Body of pancreas (tissue), 4 donors: ENCODE data around the gene GPER1. TPM values are rescaled to one million over a fixed set of nuclear protein-coding genes. Genes with fewer than 3 reads are reported as not detected.

ENCODE experiments used
- ATAC-seq: fragments of 150-250 bp; one replicate; pipeline ENCODE4 v1.9.1; 2016
- DNase-seq, 4 donors: peaks; one replicate each; pipeline ENCODE4 v3.0.0-alpha.2; 2019
- H3K27ac ChIP-seq, 4 donors: fragments of 200-600 bp; sonication (generic); 1 replicate in 3 of 4; 2 replicates in 1 of 4; pipeline versions ENCODE4 v1.5.1 to v1.6.1; 2016 to 2019; ENCODE audit warnings: mild to moderate bottlenecking in 1 of 4, mixed read lengths in 1 of 4, moderate library complexity in 1 of 4
- H3K27me3 ChIP-seq, 2 donors: fragments of 200-600 bp; sonication (generic); one replicate each; pipeline ENCODE4 v1.6.0; 2016; ENCODE audit warnings: mild to moderate bottlenecking in 1 of 2
- H3K36me3 ChIP-seq, 2 donors: fragments of 200-600 bp; sonication (generic); replicated peaks in 1 of 2; 2 replicates each; pipeline ENCODE4 v1.5.1; 2016; ENCODE audit warnings: low read depth in 2 of 2; ENCODE audit not compliant: insufficient read depth in 1 of 2
- H3K4me1 ChIP-seq: fragments of 200-600 bp; sonication (generic); one replicate; pipeline ENCODE4 v1.6.0; 2016
- H3K4me3 ChIP-seq, 2 donors: fragments of 200-600 bp; sonication (generic); 1 replicate in 1 of 2; 2 replicates in 1 of 2; pipeline ENCODE4 v1.5.1; 2016 to 2019
- H3K9me3 ChIP-seq, 3 donors: fragments of 200-600 bp; sonication (generic); 1 replicate in 2 of 3; 2 replicates in 1 of 3; pipeline ENCODE4 v1.5.1; 2016
- POLR2A ChIP-seq, 3 donors: fragments of 450-650 bp; IDR thresholded peaks; one replicate each; pipeline ENCODE4 v1.6.1; 2016; ENCODE audit warnings: antibody characterized with exemption in 3 of 3, mild to moderate bottlenecking in 2 of 3
- WGBS, 2 donors: methylation state at CpG; one replicate each; pipeline ENCODE4 v1.1.5; 2017; 5-methylcytosine and 5-hydroxymethylcytosine counted together
- intact Hi-C: fragments of 100-400 bp; cut with DNase I; formaldehyde crosslinking; loops from one replicate; pipeline ENCODE4 v1.15.1; 2023
- total RNA-seq, 2 donors: library from RNA; depleted of rRNA; stranded (reverse); fragments of >200 nt; gene quantifications; one replicate each; pipeline ENCODE4 v1.1.0, GENCODE V29; 2016
- TF ChIP-seq, protein P1 (sequence below), 7 experiments: fragments of 450-650 bp in 4 of 7; fragments of 200-600 bp in 3 of 7; sonication (generic) in 3 of 7; IDR thresholded peaks; one replicate each; pipeline ENCODE4 v1.5.1; 2016 to 2019; ENCODE audit warnings: antibody characterized with exemption in 7 of 7

Gene GPER1
- total RNA-seq, 2 donors from 2014 or later: 1.0 TPM; not detected in 1

GRCh38 chr7:1105189-1105588 is 17.3 kb downstream of the GPER1 start:
- no peaks in the 10 kb centered on the region for H3K36me3 ChIP-seq
- ATAC-seq (no peak), DNase-seq (no peak)
- H3K9me3 ChIP-seq: no peaks in the 10 kb centered on the region
- no peaks in the 10 kb centered on the region for H3K27me3 ChIP-seq
- intact Hi-C loops: no loop called here
- 91 to 92% methylated on average over 11 of the region's 11 CpGs for WGBS, 2 donors
- TF ChIP-seq, protein P1, sequence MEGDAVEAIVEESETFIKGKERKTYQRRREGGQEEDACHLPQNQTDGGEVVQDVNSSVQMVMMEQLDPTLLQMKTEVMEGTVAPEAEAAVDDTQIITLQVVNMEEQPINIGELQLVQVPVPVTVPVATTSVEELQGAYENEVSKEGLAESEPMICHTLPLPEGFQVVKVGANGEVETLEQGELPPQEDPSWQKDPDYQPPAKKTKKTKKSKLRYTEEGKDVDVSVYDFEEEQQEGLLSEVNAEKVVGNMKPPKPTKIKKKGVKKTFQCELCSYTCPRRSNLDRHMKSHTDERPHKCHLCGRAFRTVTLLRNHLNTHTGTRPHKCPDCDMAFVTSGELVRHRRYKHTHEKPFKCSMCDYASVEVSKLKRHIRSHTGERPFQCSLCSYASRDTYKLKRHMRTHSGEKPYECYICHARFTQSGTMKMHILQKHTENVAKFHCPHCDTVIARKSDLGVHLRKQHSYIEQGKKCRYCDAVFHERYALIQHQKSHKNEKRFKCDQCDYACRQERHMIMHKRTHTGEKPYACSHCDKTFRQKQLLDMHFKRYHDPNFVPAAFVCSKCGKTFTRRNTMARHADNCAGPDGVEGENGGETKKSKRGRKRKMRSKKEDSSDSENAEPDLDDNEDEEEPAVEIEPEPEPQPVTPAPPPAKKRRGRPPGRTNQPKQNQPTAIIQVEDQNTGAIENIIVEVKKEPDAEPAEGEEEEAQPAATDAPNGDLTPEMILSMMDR (IDR thresholded peaks at IDR 0.05): no peak
- no peak for TF ChIP-seq POLR2A (IDR thresholded peaks at IDR 0.05)
- H3K27ac ChIP-seq: no peak overlapping the region
- H3K4me1 ChIP-seq: peaks cover 26% of the 10 kb centered on the region
- H3K4me3 ChIP-seq: no peak overlapping the region

GRCh38 chr7:1106063-1106792 is 18.3 kb downstream of the GPER1 start:
- intact Hi-C loops: no loop called here
- Histone ChIP-seq H3K36me3 (no peaks in the 10 kb centered on the region), H3K27ac (no peak overlapping the region), H3K4me1 (peaks cover 25% of the 10 kb centered on the region), H3K4me3 (no peak overlapping the region), H3K27me3 (no peaks in the 10 kb centered on the region), H3K9me3 (no peaks in the 10 kb centered on the region)
- 84 to 92% methylated on average over 24 to 26 of the region's 27 CpGs for WGBS, 2 donors
- DNase-seq (no peak), ATAC-seq (no peak)
- TF ChIP-seq, protein P1 (IDR thresholded peaks at IDR 0.05): no peak
- TF ChIP-seq POLR2A (IDR thresholded peaks at IDR 0.05): no peak

- intact Hi-C loops: no loop called here
- H3K36me3 ChIP-seq: no peaks in the 10 kb centered on the region
- no peak overlapping the region for H3K4me3 ChIP-seq
- peaks cover 18% of the 10 kb centered on the region for H3K4me1 ChIP-seq
- no peaks in the 10 kb centered on the region for H3K9me3 ChIP-seq
- H3K27me3 ChIP-seq: no peaks in the 10 kb centered on the region
- no peak overlapping the region for H3K27ac ChIP-seq
- TF ChIP-seq, protein P1 (IDR thresholded peaks at IDR 0.05): no peak
- TF ChIP-seq POLR2A (IDR thresholded peaks at IDR 0.05): no peak
- 84 to 96% methylated on average over 8 to 20 of the region's 20 CpGs for WGBS, 2 donors
- DNase-seq: no peak
- ATAC-seq: no peak
Measured at GRCh38 chr7:1106793-1107421, 19.0 kb downstream of the GPER1 start.

DNA sequence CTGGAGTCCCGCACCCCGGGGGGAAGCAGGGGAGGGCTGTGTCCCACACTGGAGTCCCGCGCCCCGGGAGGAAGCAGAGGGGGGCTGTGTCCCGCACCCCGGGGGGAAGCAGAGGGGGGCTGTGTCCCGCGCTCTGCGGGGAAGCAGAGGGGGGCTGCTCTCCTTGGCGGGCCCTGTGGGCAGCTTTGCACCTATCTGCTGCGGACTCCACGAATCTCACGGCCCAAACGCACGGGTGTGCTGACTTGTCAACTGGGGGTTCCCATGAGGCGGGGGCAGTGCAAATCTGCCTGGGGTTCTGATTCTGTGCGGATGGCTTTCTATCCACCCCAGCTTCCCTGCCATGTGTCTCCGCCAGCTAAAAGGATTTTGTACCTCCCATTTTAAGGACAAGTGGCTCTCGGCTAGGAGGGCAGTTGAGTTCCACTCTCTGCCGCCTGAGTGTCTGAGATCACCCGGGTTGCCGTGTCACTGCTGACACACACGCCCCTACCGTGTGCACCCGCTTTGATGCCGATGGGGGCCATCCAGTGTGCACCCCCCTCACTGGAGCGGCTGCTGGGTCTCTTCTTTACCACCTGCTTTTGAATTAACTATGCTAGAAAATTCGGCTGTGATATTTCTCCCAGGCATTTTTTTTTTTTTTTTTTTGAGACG is 20.5 kb downstream of the GPER1 start:
- intact Hi-C loops: no loop called here
- H3K27ac ChIP-seq: no peak overlapping the region
- H3K4me1 ChIP-seq: peaks cover 4% of the 10 kb centered on the region
- no peaks in the 10 kb centered on the region for H3K9me3 ChIP-seq
- H3K36me3 ChIP-seq: no peaks in the 10 kb centered on the region
- no peaks in the 10 kb centered on the region for H3K27me3 ChIP-seq
- WGBS, 2 donors: 92 to 94% methylated on average over 19 to 23 of the region's 30 CpGs
- no peak overlapping the region for H3K4me3 ChIP-seq
- no peak for DNase-seq
- no peak for TF ChIP-seq POLR2A (IDR thresholded peaks at IDR 0.05)
- TF ChIP-seq, protein P1 (IDR thresholded peaks at IDR 0.05): no peak
- no peak for ATAC-seq
